Measurements from ENCODE around the gene EXD3. TPM values are rescaled to one million over a fixed set of nuclear protein-coding genes. Genes with fewer than 3 reads are reported as not detected.

EXD3 gene
- total and polyA plus RNA-seq, 2 of the 13 experiments (the other 11 are each of a cell fraction or from before 2014, with no cell fraction given): 2.7 to 4.8 TPM

DNA sequence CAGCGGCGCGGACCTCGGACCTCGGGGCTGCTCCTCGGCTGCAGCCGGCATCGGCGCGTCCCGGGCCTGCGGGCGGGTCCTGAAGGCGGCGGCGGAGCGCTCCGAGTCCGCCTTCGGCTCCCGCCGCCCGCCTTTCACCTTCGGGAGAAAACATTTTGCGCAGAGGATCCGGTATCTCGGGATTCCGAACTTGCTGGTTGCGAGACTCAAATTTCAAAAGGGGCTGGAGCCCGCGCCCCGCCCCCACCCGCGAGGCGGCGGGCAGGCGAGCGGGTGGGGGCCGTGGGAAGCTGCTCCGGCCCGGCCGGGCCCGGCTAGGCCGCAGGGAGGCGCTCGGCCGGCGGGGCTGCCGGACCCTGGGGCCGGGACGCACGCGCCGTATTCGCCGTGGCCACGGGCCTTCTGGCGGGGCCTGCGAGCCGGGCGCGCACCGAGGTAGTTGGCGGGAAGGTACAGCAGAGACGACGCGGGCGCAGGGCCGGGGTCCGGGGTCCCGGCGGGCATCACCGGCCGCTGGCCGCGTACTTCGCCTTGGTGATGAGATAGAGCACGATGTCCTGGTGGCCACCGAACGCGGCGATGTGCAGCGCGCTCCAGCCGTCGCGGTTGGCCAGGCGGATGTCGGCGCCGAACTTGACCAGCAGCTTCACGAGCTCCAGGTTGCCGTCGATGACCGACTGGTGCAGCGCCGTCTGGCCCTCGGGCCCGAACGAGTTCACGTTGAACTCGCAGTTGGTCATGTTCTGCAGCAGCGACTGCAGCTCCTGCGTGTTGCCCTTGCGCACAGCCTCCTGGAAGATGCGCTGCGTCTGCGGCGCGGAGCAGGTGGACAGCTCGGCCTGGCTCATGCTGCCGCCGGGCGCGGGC, 121.6 kb downstream of the EXD3 start (continued):
- TF ChIP-seq ZNF34 (CRISPR knock-in tag; IDR thresholded peaks at IDR 0.05; ENCODE audit: borderline replicate concordance) (no peak), LRRFIP1 (CRISPR knock-in tag; conservative IDR thresholded peaks at IDR 0.05) (no peak), TARDBP (CRISPR knock-in tag; IDR thresholded peaks at IDR 0.05) (no peak), ZNF674 (CRISPR knock-in tag; IDR thresholded peaks at IDR 0.05; ENCODE audit: low read depth) (0 out of 2 replicates have a peak, but pooled peaks have one; percentile 33), NFATC3 (CRISPR knock-in tag; IDR thresholded peaks at IDR 0.05) (no peak), NONO (IDR thresholded peaks at IDR 0.05) (no peak), NONO (CRISPR knock-in tag; conservative IDR thresholded peaks at IDR 0.05) (no peak)
- TF ChIP-seq, protein P1, sequence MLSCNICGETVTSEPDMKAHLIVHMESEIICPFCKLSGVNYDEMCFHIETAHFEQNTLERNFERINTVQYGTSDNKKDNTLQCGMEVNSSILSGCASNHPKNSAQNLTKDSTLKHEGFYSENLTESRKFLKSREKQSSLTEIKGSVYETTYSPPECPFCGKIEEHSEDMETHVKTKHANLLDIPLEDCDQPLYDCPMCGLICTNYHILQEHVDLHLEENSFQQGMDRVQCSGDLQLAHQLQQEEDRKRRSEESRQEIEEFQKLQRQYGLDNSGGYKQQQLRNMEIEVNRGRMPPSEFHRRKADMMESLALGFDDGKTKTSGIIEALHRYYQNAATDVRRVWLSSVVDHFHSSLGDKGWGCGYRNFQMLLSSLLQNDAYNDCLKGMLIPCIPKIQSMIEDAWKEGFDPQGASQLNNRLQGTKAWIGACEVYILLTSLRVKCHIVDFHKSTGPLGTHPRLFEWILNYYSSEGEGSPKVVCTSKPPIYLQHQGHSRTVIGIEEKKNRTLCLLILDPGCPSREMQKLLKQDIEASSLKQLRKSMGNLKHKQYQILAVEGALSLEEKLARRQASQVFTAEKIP (CRISPR knock-in tag; IDR thresholded peaks at IDR 0.05; ENCODE audit: borderline replicate concordance): no peak
- TF ChIP-seq, protein P2, sequence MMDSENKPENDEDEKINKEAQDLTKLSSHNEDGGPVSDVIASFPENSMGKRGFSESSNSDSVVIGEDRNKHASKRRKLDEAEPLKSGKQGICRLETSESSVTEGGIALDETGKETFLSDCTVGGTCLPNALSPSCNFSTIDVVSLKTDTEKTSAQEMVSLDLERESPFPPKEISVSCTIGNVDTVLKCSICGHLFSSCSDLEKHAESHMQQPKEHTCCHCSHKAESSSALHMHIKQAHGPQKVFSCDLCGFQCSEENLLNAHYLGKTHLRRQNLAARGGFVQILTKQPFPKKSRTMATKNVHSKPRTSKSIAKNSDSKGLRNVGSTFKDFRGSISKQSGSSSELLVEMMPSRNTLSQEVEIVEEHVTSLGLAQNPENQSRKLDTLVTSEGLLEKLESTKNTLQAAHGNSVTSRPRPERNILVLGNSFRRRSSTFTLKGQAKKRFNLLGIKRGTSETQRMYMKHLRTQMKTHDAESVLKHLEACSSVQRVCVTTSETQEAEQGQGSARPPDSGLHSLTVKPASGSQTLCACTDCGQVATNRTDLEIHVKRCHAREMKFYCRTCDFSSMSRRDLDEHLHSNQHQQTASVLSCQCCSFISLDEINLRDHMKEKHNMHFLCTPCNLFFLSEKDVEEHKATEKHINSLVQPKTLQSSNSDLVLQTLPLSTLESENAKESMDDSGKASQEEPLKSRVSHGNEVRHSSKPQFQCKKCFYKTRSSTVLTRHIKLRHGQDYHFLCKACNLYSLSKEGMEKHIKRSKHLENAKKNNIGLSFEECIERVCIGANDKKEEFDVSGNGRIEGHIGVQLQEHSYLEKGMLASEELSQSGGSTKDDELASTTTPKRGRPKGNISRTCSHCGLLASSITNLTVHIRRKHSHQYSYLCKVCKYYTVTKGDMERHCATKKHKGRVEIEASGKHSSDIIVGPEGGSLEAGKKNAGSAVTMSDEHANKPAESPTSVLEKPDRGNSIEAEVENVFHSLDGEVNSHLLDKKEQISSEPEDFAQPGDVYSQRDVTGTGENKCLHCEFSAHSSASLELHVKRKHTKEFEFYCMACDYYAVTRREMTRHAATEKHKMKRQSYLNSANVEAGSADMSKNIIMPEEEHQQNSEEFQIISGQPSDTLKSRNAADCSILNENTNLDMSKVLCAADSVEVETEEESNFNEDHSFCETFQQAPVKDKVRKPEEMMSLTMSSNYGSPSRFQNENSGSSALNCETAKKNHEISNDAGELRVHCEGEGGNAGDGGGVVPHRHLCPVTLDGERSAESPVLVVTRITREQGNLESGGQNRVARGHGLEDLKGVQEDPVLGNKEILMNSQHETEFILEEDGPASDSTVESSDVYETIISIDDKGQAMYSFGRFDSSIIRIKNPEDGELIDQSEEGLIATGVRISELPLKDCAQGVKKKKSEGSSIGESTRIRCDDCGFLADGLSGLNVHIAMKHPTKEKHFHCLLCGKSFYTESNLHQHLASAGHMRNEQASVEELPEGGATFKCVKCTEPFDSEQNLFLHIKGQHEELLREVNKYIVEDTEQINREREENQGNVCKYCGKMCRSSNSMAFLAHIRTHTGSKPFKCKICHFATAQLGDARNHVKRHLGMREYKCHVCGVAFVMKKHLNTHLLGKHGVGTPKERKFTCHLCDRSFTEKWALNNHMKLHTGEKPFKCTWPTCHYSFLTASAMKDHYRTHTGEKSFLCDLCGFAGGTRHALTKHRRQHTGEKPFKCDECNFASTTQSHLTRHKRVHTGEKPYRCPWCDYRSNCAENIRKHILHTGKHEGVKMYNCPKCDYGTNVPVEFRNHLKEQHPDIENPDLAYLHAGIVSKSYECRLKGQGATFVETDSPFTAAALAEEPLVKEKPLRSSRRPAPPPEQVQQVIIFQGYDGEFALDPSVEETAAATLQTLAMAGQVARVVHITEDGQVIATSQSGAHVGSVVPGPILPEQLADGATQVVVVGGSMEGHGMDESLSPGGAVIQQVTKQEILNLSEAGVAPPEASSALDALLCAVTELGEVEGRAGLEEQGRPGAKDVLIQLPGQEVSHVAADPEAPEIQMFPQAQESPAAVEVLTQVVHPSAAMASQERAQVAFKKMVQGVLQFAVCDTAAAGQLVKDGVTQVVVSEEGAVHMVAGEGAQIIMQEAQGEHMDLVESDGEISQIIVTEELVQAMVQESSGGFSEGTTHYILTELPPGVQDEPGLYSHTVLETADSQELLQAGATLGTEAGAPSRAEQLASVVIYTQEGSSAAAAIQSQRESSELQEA (CRISPR knock-in tag; IDR thresholded peaks at IDR 0.05; ENCODE audit: not compliant biosample characterization): no peak
- TF ChIP-seq, protein P3, sequence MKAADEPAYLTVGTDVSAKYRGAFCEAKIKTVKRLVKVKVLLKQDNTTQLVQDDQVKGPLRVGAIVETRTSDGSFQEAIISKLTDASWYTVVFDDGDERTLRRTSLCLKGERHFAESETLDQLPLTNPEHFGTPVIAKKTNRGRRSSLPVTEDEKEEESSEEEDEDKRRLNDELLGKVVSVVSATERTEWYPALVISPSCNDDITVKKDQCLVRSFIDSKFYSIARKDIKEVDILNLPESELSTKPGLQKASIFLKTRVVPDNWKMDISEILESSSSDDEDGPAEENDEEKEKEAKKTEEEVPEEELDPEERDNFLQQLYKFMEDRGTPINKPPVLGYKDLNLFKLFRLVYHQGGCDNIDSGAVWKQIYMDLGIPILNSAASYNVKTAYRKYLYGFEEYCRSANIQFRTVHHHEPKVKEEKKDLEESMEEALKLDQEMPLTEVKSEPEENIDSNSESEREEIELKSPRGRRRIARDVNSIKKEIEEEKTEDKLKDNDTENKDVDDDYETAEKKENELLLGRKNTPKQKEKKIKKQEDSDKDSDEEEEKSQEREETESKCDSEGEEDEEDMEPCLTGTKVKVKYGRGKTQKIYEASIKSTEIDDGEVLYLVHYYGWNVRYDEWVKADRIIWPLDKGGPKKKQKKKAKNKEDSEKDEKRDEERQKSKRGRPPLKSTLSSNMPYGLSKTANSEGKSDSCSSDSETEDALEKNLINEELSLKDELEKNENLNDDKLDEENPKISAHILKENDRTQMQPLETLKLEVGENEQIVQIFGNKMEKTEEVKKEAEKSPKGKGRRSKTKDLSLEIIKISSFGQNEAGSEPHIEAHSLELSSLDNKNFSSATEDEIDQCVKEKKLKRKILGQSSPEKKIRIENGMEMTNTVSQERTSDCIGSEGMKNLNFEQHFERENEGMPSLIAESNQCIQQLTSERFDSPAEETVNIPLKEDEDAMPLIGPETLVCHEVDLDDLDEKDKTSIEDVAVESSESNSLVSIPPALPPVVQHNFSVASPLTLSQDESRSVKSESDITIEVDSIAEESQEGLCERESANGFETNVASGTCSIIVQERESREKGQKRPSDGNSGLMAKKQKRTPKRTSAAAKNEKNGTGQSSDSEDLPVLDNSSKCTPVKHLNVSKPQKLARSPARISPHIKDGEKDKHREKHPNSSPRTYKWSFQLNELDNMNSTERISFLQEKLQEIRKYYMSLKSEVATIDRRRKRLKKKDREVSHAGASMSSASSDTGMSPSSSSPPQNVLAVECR (CRISPR knock-in tag; IDR thresholded peaks at IDR 0.05; ENCODE audit: borderline replicate concordance): no peak
